GM21381 (cell line): ENCODE measurements around the gene MX1.

Experiments
- ATAC-seq: cut with Tn5 transposase; IDR thresholded peaks from one replicate; pipeline ENCODE4 v1.9.1; 2021; ENCODE audit warnings: mild to moderate bottlenecking, moderate library complexity; ENCODE audit not compliant: unreplicated experiment

Gene MX1, protein sequence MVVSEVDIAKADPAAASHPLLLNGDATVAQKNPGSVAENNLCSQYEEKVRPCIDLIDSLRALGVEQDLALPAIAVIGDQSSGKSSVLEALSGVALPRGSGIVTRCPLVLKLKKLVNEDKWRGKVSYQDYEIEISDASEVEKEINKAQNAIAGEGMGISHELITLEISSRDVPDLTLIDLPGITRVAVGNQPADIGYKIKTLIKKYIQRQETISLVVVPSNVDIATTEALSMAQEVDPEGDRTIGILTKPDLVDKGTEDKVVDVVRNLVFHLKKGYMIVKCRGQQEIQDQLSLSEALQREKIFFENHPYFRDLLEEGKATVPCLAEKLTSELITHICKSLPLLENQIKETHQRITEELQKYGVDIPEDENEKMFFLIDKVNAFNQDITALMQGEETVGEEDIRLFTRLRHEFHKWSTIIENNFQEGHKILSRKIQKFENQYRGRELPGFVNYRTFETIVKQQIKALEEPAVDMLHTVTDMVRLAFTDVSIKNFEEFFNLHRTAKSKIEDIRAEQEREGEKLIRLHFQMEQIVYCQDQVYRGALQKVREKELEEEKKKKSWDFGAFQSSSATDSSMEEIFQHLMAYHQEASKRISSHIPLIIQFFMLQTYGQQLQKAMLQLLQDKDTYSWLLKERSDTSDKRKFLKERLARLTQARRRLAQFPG

DNA sequence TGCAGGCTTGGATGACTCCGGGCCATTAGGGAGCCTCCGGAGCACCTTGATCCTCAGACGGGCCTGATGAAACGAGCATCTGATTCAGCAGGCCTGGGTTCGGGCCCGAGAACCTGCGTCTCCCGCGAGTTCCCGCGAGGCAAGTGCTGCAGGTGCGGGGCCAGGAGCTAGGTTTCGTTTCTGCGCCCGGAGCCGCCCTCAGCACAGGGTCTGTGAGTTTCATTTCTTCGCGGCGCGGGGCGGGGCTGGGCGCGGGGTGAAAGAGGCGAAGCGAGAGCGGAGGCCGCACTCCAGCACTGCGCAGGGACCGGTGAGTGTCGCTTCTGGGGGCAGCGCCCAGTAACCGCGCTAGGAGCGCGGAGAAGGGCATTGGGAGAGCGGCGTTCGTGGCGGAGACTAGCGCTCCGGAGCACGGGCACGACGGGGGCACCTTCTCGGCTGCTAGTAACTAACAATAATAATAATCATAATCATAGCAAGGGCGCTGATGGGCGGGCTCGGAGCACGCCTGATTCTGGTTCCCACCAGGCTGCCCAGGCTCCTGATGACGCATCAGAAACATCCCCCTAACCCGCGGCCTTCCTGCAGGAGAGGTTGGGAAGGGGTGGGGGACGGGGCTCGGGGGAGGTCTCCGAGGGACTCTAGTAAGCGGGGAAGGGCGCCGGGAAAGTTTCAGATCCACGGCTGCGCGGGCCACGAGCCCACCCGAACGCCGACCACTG is at the start of gene MX1:
Gene MX1 (plus strand): TSS at position 286 of the 722 bp plus-strand sequence. CDS start 5,832 bp downstream, outside the sequence.
- peak; percentile 84 for ATAC-seq

DNA sequence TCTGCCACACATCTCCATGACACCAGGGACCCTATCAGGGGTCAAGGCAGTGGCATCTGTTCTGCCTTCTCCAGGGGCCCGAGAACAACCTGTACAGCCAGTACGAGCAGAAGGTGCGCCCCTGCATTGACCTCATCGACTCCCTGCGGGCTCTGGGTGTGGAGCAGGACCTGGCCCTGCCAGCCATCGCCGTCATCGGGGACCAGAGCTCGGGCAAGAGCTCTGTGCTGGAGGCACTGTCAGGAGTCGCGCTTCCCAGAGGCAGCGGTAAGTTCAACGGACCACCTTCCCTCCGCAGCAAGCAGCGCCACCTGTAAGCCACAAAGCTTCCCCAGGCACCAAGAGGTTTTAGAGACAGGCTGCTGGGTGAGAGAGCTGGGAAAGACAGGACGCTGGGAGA is 48.3 kb upstream of the MX1 start:
- no peak for ATAC-seq

DNA sequence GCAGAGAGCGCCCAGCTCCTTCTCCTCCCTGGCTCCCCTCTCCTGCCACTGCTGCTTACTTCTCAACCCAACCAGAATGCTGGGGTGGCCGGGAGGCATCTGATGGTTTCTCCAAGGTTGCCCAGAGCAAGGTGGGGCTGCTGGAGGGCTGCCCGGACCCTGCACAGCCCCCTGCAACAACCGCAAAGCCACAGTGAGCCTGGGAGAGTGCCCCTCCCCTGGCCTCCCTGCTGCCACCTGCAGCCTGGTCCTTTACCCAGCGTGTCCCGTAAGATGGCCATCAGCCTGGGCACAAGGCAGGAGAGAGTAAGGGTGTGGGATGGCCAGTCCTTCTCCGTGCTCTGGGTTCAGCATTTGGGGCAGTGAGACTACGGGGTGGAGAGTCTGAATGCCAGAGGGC is 47.2 kb upstream of the MX1 start:
- ATAC-seq: no peak

- ATAC-seq: no peak
These were observed 46.1 kb upstream of the MX1 start for GRCh38 chr21:41379901-41380300.

DNA sequence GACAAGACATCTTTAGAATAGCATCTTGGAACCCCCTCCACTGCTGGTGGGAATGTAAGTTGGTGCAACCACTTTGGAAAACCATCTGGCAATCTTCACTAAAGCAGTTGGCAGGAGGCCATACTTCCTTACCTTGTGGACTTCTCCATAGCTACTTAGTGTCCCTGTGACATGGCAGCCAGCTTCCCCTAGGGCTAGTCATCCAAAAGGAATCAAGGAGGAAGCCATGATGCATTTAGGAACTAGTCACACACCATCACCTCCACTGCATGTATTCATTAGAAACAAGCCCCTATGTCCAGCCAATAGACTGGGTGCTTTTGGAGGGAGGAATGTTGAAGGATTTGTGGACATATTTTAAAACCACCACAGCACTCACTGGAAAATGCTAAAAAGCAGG is 44.3 kb upstream of the MX1 start:
- no peak for ATAC-seq

DNA sequence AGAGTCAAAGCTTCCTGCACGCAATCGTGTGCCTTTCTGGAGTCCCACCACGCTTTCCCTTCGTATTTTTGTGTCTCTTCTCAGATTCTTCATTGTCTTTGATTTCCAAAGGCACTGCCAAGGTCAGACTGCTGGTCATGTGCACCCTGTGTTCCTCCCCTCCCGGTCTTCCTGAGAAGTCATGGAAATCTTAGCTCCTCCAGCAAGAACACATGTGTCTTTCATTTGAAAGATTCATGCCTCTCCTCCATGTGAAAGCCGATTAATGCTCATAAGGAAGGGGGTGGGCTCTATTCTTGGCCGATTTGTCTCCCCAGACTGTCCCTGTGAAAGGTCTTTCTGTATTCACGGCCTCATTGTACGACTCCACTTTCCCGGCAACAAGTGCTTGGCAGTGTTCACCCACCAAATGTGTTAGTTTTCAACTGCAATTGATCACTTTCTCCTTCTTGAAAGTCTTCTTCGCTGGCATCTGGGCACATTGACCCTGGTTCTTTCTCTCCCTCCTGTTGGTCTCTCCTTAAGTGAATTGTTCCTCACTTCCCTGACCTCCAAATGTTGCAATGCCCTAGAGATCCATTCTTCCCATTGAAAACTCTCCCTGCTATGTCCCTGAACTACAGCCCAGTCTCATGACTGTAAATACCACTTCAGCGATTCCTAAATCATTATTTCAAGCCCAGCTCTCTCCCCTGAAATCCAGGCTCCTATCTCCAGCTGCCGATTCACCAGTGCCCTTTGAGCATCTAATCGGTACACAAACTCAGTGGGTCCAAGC is 38.8 kb upstream of the MX1 start:
- ATAC-seq: no peak

GRCh38 chr21:41387824-41388223 is 38.2 kb upstream of the MX1 start:
- ATAC-seq: no peak

- ATAC-seq: no peak
These were observed 37.8 kb upstream of the MX1 start for GRCh38 chr21:41388259-41388658.

- no peak for ATAC-seq
These were observed 35.9 kb upstream of the MX1 start for GRCh38 chr21:41390043-41390639.

DNA sequence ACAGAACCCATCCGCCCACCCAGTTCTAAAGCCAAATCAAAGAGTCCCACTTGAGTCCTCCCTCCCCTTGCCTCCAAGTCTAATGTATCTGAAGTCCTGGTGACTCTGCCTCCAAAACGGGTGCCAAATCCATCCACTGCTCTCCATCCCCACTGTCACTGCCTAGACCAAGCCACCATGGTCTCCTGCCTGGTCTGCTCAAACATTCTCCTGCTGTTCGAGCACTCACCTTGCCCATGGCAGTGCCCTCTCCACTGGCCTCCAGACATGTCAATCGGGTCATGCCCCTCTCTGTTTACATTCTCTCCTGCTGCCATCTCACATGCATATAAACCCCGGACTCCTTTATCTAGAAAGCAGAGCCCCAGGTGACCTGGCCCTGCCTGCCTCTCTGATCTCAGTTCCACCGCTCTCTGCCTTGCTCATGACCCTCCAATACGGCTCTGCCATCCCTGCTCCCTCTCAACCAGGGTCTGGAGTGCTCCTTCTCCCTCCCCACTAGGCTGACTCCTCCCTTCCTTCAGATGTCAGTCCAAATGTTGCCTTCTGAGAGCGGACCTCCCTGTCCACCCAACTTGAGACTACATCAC is 32.1 kb upstream of the MX1 start:
- ATAC-seq: no peak

GRCh38 chr21:41396558-41397075 is 29.4 kb upstream of the MX1 start:
- ATAC-seq: no peak

DNA sequence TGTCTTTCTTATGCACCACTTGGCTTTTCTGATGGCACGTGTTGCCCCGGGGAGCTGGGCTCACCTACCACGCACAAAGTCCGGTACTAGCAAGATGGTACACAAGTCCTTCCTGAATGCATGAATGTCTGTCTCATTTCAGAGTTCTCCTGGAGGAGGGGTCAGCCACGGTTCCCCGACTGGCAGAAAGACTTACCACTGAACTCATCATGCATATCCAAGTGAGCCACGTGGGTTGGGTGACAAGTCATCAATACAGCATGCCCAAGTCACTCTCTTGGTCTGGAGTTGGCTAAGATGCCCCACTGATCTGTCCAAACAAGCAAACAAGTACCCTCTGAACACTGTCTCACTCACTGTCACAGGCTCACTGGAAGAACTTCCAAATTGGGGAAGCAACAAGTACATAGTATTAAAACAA is 28.6 kb upstream of the MX1 start:
- ATAC-seq: no peak

DNA sequence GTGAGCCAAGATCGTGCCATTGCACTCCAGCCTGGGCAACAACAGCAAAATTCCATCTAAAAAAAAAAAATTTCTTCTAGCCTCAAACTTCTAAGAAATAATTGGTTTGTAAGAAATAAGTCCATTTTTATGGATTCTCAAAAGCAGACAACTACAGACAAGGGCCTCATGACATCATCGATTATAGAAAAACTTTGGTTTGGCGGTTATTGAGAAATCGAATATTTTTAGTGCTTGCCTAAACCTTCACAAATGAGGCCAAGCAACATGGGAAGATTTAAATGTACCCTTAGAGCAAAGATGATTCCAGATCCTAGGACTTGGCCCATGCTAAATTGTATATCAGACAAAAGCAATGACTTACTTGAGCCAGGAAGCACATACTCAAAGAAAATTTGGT is 27.8 kb upstream of the MX1 start:
- no peak for ATAC-seq

DNA sequence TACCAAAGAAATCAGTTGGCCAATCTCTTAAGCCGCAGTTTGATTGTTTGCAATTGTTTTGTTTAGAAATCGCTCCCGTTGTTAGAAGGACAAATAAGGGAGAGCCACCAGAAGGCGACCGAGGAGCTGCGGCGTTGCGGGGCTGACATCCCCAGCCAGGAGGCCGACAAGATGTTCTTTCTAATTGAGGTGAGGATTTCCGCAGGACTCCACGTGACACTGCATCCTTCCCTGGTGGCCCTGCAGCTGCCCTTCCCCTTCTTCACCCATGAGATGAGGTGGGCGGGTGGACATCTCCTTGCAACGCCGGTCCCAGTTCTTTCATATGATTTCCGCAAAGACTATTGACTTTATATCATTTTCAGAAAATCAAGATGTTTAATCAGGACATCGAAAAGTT is 27.2 kb upstream of the MX1 start:
- no peak for ATAC-seq

GRCh38 chr21:41399246-41399800 is 26.7 kb upstream of the MX1 start:
- ATAC-seq: no peak

GRCh38 chr21:41402231-41402630 is 23.8 kb upstream of the MX1 start:
- no peak for ATAC-seq

DNA sequence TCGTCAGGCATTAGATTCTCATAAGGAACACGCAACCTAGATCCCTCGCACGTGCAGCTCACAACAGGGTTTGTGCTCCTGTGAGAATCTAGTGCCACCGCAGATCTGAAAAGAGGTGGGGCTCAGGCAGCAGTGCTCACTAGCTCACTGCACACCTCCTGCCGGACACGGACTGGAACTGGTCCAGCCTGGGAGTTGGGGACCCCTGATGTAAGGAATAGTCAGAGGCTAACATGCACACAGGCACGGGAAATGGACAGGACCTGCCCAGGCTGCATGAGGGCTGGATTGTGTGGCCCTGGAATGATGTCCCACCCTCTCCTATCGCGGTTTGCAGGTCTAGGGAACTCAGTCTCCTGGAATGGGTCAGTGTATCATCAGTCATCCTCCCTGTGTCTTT is 23.2 kb upstream of the MX1 start:
- ATAC-seq: no peak

GRCh38 chr21:41403331-41403730 is 22.7 kb upstream of the MX1 start:
- no peak for ATAC-seq

DNA sequence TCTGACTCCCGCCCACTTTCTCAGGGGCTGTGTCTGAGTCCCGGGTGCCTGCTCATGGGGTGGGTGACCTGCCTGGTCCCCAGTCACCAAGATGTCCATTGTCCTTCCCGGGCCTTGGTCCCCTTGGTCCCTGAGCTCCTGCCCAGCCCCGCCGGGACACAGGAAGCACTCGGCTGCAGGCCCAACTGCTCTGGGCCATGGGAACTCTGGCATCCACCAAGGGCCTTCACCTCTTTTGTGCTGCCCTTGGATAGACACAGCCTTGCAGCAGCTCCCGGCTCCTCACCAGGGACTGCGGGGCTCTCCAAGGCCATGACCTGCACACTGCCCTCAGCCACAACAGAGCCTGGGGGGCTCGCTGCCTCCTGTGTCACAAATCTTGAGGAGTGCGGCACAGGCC is 22.1 kb upstream of the MX1 start:
- ATAC-seq: no peak

GRCh38 chr21:41405321-41405720 is 20.7 kb upstream of the MX1 start:
- no peak for ATAC-seq
